SK-N-SH treated with all-trans-retinoic acid at 6 μM for 48 hours (cell line): ENCODE measurements around the gene SUSD6.

ENCODE experiments used
- ATAC-seq: fragments of 200-7000 bp; cut with Tn5 transposase; 3 replicates; pipeline ENCODE4 v1.9.1; 2020; ENCODE audit warnings: mild to moderate bottlenecking, moderate library complexity
- ARNTL ChIP-seq: fragments of 450-650 bp; formaldehyde crosslinking; IDR thresholded peaks from 2 replicates; pipeline ENCODE4 v1.5.0; 2020; ENCODE audit warnings: low read depth, mild to moderate bottlenecking, moderate library complexity, borderline replicate concordance
- BACH2 ChIP-seq: fragments of 250-450 bp; sonication (Bioruptor Pico); IDR thresholded peaks from 2 replicates; pipeline ENCODE4 v1.9.0; 2021; ENCODE audit warnings: mild to moderate bottlenecking, borderline replicate concordance
- CSDC2 ChIP-seq: fragments of 250-450 bp; sonication (Bioruptor Pico); IDR thresholded peaks from 2 replicates; pipeline ENCODE4 v1.5.0; 2020; ENCODE audit warnings: mild to moderate bottlenecking, moderate library complexity
- CSRNP3 ChIP-seq: fragments of 250-450 bp; sonication (Bioruptor Pico); IDR thresholded peaks from 2 replicates; pipeline ENCODE4 v1.5.1; 2021; ENCODE audit warnings: mild to moderate bottlenecking, moderate library complexity
- ESRRG ChIP-seq: fragments of 250-450 bp; sonication (Bioruptor Pico); IDR thresholded peaks from 2 replicates; pipeline ENCODE4 v1.6.1; 2021; ENCODE audit warnings: mild to moderate bottlenecking
- GLIS3 ChIP-seq: fragments of 250-450 bp; sonication (Bioruptor Pico); IDR thresholded peaks from 2 replicates; pipeline ENCODE4 v1.5.0; 2020; ENCODE audit warnings: mild to moderate bottlenecking, moderate library complexity
- ISL1 ChIP-seq: fragments of 250-450 bp; sonication (Bioruptor Pico); IDR thresholded peaks from 2 replicates; pipeline ENCODE4 v2.1.2; 2022; ENCODE audit warnings: mild to moderate bottlenecking, moderate library complexity
- OSR1 ChIP-seq: fragments of 250-450 bp; sonication (Bioruptor Pico); IDR thresholded peaks from 2 replicates; pipeline ENCODE4 v1.8.0; 2022; ENCODE audit warnings: moderate library complexity, mild to moderate bottlenecking, inconsistent platforms
- PATZ1 ChIP-seq: fragments of 250-450 bp; sonication (Bioruptor Pico); IDR thresholded peaks from 2 replicates; pipeline ENCODE4 v1.8.0; 2020; ENCODE audit warnings: mild to moderate bottlenecking, moderate library complexity, borderline replicate concordance
- PPARA ChIP-seq: fragments of 250-450 bp; sonication (Bioruptor Pico); IDR thresholded peaks from 2 replicates; pipeline ENCODE4 v1.5.0; 2020; ENCODE audit warnings: mild to moderate bottlenecking, borderline replicate concordance
- RARB ChIP-seq: fragments of 250-450 bp; sonication (Bioruptor Pico); IDR thresholded peaks from 2 replicates; pipeline ENCODE4 v1.8.0; 2021; ENCODE audit warnings: mild to moderate bottlenecking, moderate library complexity
- SNAI2 ChIP-seq: fragments of 250-450 bp; sonication (Bioruptor Pico); IDR thresholded peaks from 2 replicates; pipeline ENCODE4 v1.5.0; 2020; ENCODE audit warnings: mild to moderate bottlenecking, moderate library complexity
- TCF4 ChIP-seq: fragments of 250-450 bp; sonication (Bioruptor Pico); IDR thresholded peaks from 2 replicates; pipeline ENCODE4 v1.8.0; 2021; ENCODE audit warnings: mild to moderate bottlenecking, moderate library complexity, borderline replicate concordance
- TOX ChIP-seq: fragments of 250-450 bp; sonication (Bioruptor Pico); IDR thresholded peaks from 2 replicates; pipeline ENCODE4 v1.8.0; 2021; ENCODE audit warnings: mild to moderate bottlenecking, moderate library complexity, borderline replicate concordance
- TSHZ2 ChIP-seq: fragments of 250-450 bp; sonication (Bioruptor Pico); IDR thresholded peaks from 2 replicates; pipeline ENCODE4 v1.5.0; 2020; ENCODE audit warnings: mild to moderate bottlenecking, moderate library complexity
- ZC3H10 ChIP-seq: fragments of 250-450 bp; sonication (Bioruptor Pico); IDR thresholded peaks from 2 replicates; pipeline ENCODE4 v1.5.1; 2021; ENCODE audit warnings: mild to moderate bottlenecking, moderate library complexity
- ZFP30 ChIP-seq: fragments of 450-650 bp; formaldehyde crosslinking; IDR thresholded peaks from 2 replicates; pipeline ENCODE4 v1.5.0; 2022; ENCODE audit warnings: mild to moderate bottlenecking, moderate library complexity
- ZNF565 ChIP-seq: fragments of 450-650 bp; formaldehyde crosslinking; conservative IDR thresholded peaks from 2 replicates; pipeline ENCODE4 v1.5.0; 2020; ENCODE audit warnings: low read depth, mild to moderate bottlenecking, moderate library complexity
- ZNF70 ChIP-seq: fragments of 450-650 bp; formaldehyde crosslinking; IDR thresholded peaks from 2 replicates; pipeline ENCODE4 v1.5.0; 2020; ENCODE audit warnings: mild to moderate bottlenecking, moderate library complexity

The SUSD6 gene

GRCh38 chr14:69605738-69606137 lies 5.7 kb upstream of the SUSD6 start:
- no peak for ATAC-seq

GRCh38 chr14:69606258-69607184 lies 4.9 kb upstream of the SUSD6 start:
- TF ChIP-seq SNAI2 (CRISPR knock-in tag) (no peak), TSHZ2 (CRISPR knock-in tag) (no peak), ZFP30 (CRISPR knock-in tag) (no peak), ZNF70 (no peak), GLIS3 (CRISPR knock-in tag) (no peak), CSDC2 (no peak)
- no peak for ATAC-seq

More at GRCh38 chr14:69605738-69606137, 5.7 kb upstream of the SUSD6 start:
- TF ChIP-seq ZNF70: no peak
- TF ChIP-seq ESRRG (CRISPR knock-in tag): no peak
- no peak for TF ChIP-seq ARNTL (CRISPR knock-in tag)
- no peak for TF ChIP-seq BACH2 (CRISPR knock-in tag)
- no peak for TF ChIP-seq ISL1 (CRISPR knock-in tag)
- TF ChIP-seq PATZ1: no peak
- TF ChIP-seq RARB (CRISPR knock-in tag): no peak
- no peak for TF ChIP-seq ZC3H10 (CRISPR knock-in tag)
- no peak for TF ChIP-seq TSHZ2 (CRISPR knock-in tag)
- TF ChIP-seq CSRNP3 (CRISPR knock-in tag): no peak
- no peak for TF ChIP-seq TCF4
- TF ChIP-seq GLIS3 (CRISPR knock-in tag): no peak
- TF ChIP-seq PPARA (CRISPR knock-in tag): no peak
- no peak for TF ChIP-seq CSDC2
- no peak for TF ChIP-seq OSR1 (CRISPR knock-in tag)
- no peak for TF ChIP-seq ZNF565 (CRISPR knock-in tag)

GRCh38 chr14:69610020-69610873 lies 1.1 kb upstream of the SUSD6 start:
- ATAC-seq: peak; percentile 22; the same call in 2 of the 3 replicates
- TF ChIP-seq OSR1 (CRISPR knock-in tag) (no peak), TOX (CRISPR knock-in tag) (no peak), ZNF565 (CRISPR knock-in tag) (no peak), ZNF70 (no peak), BACH2 (CRISPR knock-in tag) (no peak), PATZ1 (no peak), TSHZ2 (CRISPR knock-in tag) (no peak)
